Fibroblast of the aortic adventitia (primary cell): ENCODE results near the gene SPTA1. TPM values are rescaled to one million over a fixed set of nuclear protein-coding genes. Genes with fewer than 3 reads are reported as not detected.

Experiments
- DNase-seq: peaks from one replicate; pipeline ENCODE4 v3.0.0-alpha.2; 2010; ENCODE audit warnings: low read depth
- H3K4me3 ChIP-seq: 2 replicates; pipeline ENCODE4 v1.5.1; 2011; ENCODE audit warnings: low read depth, mild to moderate bottlenecking, control low read depth, low read length, moderate library complexity
- total RNA-seq: library from RNA; depleted of rRNA; stranded (reverse); fragments of >200 nt; gene quantifications from 2 replicates; pipeline ENCODE4 v1.2.3, GENCODE V29; 2012; ENCODE audit warnings: low replicate concordance
- TF ChIP-seq, protein P1 (sequence below): IDR thresholded peaks from 2 replicates; pipeline ENCODE4 v1.5.1; 2011; ENCODE audit warnings: mild to moderate bottlenecking, low read length, control low read depth, inconsistent platforms; ENCODE audit not compliant: insufficient read depth

SPTA1 gene
- total RNA-seq, 1 donor = not detected

DNA sequence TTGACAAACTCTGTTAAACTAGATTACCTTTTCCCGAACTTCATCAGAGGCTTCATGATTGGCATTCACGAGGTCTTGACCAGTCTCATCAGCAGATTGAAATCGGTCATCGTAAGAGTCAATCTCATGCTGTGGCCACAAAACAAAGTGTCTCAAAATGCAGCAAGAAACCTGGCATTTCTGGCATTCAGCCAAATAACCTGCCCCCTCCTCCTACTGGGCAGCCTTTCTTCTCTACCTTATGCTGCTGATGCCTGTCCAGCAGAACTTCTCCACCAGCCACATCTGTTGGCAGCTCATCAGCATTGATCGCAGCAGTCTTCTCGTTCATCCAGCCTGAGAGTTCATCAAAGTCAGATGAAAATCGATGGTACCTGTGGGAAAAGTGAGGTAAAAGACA is 12.2 kb downstream of the SPTA1 start:
- no peak for DNase-seq
- TF ChIP-seq, protein P1, sequence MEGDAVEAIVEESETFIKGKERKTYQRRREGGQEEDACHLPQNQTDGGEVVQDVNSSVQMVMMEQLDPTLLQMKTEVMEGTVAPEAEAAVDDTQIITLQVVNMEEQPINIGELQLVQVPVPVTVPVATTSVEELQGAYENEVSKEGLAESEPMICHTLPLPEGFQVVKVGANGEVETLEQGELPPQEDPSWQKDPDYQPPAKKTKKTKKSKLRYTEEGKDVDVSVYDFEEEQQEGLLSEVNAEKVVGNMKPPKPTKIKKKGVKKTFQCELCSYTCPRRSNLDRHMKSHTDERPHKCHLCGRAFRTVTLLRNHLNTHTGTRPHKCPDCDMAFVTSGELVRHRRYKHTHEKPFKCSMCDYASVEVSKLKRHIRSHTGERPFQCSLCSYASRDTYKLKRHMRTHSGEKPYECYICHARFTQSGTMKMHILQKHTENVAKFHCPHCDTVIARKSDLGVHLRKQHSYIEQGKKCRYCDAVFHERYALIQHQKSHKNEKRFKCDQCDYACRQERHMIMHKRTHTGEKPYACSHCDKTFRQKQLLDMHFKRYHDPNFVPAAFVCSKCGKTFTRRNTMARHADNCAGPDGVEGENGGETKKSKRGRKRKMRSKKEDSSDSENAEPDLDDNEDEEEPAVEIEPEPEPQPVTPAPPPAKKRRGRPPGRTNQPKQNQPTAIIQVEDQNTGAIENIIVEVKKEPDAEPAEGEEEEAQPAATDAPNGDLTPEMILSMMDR = no peak

DNA sequence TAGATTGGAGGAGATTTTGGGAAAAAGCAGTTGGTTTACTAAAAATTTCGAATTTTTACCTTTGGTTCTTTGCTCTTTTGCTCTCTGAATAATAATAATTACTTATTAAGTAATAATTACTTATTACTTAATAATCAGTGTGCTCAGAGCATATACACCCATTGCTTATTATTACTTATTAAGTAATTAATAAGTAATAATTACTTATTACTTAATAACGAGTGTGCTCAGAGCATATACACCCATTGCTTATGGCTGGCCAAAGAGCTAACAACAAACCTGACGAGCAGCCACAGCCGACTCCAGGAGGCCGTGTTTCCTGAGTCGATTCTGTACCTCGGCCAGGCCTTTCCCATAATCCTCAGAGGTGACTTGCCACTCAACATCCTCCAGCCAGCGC is 20.5 kb downstream of the SPTA1 start:
- H3K4me3 ChIP-seq = no peak overlapping the region
- TF ChIP-seq, protein P1 = no peak
- DNase-seq = no peak

More for the DNA sequence above, 12.2 kb downstream of the SPTA1 start:
- H3K4me3 ChIP-seq = no peak overlapping the region

DNA sequence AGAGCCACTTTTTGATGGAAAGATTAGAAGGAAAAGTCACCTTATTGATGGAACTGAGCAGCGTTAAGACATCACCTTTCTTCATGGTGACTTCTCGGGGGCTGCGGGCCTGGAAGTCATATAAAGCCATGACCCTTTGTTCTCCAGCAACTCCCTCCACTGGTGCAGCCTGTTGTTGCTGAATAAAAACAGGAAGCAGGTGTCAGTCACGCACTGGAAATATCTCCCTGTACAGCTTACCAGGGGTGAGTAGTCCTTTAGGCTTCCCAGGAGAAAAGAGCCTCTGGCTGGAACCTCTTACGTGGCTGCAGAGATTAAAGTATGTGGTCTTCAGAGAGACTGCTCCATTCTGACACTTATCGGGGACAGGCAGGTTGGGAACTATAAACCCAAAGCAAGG is 31.9 kb downstream of the SPTA1 start:
- no peak overlapping the region for H3K4me3 ChIP-seq
- DNase-seq = no peak
- TF ChIP-seq, protein P1 = no peak

GRCh38 chr1:158654086-158654485 is 32.4 kb downstream of the SPTA1 start:
- no peak overlapping the region for H3K4me3 ChIP-seq
- TF ChIP-seq, protein P1 = no peak
- DNase-seq = no peak

DNA sequence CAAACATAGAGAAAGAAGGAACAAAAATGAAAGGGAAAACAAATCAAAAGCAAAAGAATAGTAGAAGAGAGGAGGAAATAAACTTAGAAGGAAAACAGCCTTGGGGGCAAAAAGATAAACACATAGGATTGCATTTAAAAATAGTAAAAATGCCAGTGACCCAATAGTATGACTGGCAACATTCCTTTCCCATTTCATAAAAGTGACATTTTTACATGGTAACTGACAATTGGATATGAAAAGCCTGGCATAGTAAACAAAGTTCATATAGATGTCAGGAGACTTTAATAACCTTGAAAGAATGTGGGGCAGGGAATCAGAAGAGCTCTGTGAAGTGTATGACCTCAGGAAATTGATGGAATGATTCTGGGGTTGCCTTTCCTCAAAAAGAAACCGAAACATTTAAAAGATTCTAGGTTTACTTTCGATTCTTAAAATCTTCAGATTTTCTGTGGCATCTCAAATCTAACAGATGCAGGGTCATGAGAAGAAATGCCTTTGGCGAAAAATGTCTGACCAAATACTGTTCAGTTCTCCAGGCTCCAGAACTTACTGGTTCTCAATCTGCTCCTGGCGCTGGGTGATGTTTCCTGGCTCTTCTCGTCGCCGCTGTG is 33.7 kb downstream of the SPTA1 start:
- TF ChIP-seq, protein P1 = no peak
- H3K4me3 ChIP-seq = no peak overlapping the region

GRCh38 chr1:158649052-158649451 is 37.5 kb downstream of the SPTA1 start:
- TF ChIP-seq, protein P1 = no peak
- no peak for DNase-seq
- H3K4me3 ChIP-seq = no peak overlapping the region

More for the DNA sequence above, 33.7 kb downstream of the SPTA1 start:
- DNase-seq = no peak

DNA sequence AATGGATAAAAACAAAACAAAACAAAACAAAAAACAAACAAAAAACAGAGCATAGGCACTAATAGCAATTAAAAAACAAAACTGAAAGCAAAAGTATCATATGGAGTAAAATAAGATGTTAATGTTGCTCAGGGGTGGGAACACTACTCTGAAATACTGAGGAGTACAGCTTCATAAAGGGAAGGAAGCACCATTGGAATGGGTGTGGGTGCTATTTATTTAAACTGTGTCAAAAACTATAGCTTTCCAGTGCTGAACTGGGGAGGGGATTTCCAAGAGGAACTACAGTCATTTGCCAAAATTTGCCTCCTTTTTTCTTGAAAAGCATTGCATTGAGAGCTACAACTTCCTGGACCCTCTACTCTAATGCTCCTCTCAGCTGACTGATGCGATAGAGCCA is 40.0 kb downstream of the SPTA1 start:
- TF ChIP-seq, protein P1 = no peak
- no peak overlapping the region for H3K4me3 ChIP-seq
- DNase-seq = no peak
